HG02938 (cell line): ENCODE data around the gene PIGH.
"Not testable (repeated sequence)": the region's sequence is repeated elsewhere in the genome, so short reads cannot be mapped to it uniquely, and the experiment has no call there.

Experiments
- ATAC-seq: cut with Tn5 transposase; IDR thresholded peaks from one replicate; pipeline ENCODE4 v1.9.1; 2021; ENCODE audit warnings: mild to moderate bottlenecking, moderate library complexity; ENCODE audit not compliant: unreplicated experiment

Gene PIGH

DNA sequence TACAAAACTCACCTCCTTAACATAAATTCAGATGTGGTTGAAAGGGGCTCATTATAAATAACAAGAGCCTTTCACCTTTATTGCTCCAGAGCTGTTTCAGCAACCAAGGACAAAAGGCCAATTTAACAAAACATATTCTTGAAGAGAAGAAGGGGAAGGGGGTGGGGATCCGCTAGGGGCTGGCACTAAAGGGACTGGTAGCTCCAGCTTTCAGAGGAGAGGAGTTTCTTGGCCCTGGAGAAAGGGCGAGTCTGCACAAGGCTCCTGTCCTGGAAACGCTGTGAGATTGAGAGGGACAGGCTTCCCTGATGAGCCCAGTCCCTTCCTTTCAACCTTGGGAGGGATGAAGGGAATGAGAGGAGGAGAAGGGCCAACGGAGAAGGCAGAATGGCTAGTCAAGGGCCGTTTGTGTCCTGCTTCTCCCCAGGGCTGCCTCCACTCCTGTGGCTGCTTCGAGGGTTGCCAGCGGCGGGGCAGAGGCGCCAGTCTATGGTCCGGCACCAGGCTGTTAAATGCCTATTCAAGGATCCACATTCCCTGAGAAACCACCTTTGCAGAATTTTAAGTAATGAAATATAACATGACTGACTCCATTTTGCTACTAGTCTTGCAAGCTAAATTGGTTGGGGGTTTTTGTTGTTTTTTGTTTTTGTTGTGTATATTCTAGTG lies 9.7 kb upstream of the PIGH start:
- ATAC-seq = no peak

DNA sequence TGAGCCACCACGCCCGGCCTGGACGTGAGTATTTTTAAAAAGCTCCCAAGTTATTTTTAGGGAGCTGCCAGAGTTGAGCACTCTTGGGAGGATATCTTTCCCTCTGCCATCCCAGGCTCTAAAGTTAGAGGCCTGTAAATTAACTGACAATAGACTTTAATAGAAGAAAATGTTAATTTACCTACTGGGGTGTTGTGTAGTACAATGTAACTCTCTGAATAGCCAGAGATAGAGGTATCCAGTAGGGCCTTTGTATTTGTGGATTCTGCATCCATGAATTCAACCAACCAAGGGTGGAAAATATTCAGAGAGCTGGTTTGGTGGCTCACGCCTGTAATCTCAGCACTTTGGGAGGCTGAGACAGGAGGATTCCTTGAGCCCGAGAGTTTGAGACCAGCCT lies 7.6 kb upstream of the PIGH start:
- no peak for ATAC-seq

DNA sequence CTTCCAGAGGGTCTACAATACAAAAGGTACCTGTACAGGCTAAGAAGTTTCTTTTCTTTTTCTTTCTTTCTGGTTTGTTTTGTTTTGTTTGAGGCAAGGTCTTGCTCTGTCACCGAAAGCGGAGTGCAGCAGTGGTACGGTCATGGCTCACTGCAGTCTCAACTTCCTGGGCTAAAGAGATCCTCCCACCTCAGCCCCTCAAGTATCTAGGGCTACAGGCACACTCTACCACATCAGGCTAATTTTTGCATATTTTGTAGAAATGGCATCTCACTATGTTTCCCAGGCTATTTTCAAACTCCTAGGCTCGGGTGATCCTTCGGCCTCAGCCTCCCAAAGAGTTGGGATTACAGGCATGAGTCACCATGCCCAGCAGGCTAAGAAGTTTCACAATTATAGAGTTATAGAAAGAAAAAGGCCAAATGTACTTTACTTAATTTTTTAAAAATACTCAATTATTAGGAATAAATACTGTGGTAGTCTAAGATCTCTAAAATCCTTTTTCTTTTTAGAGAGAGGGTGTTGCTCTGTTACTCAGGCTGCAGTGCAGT lies 3.0 kb upstream of the PIGH start:
- peak; percentile 77 for ATAC-seq

DNA sequence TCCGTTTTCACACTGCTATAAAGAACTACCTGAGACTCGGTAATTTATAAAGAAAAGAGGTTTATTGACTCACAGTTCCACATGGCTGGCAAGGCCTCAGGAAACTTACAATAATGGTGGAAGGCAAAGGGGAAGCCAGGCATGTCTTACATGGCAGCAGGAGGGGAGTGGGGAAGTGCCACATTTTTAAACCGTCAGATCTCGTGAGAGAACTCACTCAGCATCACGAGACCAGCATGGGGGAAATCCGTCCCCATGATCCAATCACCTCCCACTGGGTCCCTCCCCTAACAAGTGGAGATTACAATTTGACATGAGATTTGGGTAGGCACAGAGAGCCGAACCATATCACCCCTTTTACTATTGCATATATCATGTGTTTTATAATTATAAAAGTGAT lies 2.0 kb upstream of the PIGH start:
- no peak for ATAC-seq

DNA sequence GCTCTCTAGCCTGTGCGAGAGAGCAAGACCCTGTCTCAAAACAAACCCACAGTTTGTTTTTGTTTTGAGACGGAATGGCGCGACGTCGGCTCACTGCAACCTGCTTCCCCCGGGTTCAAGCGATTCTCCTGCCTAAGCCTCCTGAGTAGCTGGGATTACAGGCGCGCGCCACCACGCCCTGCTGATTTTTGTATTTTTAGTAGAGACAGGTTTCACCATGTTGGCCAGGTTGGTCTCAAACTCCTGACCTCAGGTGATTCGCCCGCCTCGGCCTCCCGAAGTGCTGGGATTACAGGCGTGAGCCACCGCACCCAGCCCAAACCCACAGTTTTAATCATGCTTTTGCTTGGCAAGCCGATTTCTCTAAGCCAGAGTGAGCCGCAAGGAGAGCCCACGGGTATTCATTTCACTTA lies 500 bp upstream of the PIGH start:
- not testable (repeated sequence) for ATAC-seq

DNA sequence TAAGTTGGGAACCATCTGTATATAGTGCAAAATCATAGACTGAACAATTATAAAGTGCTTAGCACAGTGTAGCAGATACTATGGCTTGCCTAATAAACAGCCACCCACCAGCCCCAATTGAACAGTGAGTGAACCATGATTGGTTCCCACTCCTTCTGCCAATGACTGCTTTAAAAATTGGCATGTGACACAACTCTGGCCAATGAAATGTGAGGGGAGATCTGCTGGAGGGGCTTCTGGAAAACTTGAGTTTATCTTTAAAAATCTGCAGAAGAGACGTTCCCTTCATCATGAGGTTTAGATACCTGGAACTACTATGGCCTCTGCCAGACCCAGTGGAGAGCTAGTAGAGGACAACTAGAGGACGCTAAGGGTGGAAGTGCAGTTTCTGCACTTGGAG lies 4.7 kb downstream of the PIGH start:
- ATAC-seq = no peak

- not testable (repeated sequence) for ATAC-seq
These were observed 6.4 kb downstream of the PIGH start for GRCh38 chr14:67593650-67594049.

DNA sequence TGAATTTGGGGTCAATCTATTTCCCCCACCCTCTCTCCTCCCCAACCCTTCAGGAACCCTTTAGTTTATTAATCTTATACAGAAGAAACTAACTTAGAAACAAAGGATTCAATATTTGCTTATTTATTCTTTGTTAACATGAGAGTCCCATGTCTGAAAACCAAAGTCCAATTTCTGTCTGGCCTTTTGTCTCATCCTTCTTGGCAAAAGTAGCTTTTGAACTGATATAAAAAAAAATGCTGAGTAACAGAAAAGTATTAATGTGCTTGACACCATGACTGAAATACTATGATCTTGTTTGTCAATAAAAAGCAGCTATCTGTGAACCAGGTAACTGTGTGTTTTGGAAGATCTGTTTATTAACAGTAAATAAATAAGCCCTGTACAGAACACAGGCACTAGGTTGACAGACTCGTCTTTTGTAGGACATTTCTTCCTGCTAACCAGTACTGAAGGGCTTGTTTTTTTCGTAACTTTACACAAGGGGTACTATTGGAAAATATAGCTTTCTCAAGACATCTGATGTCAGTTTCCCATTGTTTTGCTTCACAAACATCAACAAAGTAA lies 10.8 kb downstream of the PIGH start:
- no peak for ATAC-seq

DNA sequence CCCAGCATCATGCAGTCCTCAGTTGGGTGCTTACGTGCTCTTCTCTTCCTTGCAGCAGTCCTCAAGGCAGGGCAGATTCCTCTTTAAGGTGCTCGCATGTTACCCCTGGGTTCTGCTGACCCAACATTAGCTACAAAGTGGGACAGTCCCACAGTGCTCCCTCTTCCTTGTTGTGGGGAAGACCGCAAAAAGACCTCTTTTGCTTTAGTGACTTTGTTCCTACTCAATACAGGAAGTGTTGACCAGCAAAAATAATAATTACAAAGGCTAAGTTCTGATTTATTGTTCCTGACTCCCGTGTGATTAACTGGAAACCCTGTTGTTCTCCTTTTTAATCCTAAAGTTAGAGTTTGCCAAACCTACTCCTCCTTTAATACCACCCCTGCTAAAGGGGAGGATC lies 13.7 kb downstream of the PIGH start:
- no peak for ATAC-seq

GRCh38 chr14:67584978-67585377 lies 15.1 kb downstream of the PIGH start:
- ATAC-seq = no peak

DNA sequence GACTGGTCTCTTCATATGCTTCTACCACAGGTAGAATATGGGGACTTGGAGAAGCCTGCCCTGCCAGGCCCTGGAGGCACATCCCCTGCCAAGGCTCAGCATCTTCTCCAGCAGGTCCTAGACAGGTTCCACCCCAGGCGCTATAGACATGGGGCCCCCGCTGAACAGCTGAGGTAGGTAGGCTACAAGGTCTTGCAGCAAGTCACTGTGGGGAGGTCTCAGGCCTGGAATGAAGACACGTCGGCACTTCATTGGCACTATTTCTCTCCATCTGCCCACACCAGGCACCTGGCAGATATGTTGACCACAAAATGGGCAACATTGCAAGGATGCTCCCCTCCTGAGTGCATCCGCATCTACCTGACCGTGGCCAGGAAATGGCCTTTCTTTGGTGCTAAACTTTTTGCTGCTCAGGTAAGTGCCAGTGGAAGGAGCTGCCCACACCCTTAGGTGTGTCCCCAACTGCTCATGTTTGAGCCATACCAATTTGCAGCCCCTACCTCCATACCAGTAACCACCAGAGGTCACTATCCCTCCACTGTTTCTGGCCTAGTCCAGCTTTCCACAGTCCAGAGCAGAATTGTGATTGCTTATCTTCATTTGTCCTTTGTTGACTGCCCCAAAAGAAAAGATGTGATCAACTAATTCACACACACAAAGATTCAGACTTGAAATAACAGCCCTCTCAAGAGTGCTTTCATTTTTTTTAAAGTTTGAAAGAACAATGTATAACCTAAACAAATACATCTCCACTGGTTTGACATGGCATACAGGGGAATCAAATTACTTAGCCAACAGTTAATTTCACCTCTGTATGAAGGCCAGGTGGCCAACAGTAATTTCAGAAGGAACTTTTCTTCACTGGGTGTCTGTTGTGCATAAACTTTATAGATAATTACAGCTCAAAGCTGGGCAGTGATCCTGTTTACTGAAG lies 16.1 kb downstream of the PIGH start:
- ATAC-seq = peak; percentile 54

GRCh38 chr14:67582061-67582460 lies 18.0 kb downstream of the PIGH start:
- no peak for ATAC-seq

GRCh38 chr14:67581643-67582042 lies 18.4 kb downstream of the PIGH start:
- ATAC-seq = no peak

DNA sequence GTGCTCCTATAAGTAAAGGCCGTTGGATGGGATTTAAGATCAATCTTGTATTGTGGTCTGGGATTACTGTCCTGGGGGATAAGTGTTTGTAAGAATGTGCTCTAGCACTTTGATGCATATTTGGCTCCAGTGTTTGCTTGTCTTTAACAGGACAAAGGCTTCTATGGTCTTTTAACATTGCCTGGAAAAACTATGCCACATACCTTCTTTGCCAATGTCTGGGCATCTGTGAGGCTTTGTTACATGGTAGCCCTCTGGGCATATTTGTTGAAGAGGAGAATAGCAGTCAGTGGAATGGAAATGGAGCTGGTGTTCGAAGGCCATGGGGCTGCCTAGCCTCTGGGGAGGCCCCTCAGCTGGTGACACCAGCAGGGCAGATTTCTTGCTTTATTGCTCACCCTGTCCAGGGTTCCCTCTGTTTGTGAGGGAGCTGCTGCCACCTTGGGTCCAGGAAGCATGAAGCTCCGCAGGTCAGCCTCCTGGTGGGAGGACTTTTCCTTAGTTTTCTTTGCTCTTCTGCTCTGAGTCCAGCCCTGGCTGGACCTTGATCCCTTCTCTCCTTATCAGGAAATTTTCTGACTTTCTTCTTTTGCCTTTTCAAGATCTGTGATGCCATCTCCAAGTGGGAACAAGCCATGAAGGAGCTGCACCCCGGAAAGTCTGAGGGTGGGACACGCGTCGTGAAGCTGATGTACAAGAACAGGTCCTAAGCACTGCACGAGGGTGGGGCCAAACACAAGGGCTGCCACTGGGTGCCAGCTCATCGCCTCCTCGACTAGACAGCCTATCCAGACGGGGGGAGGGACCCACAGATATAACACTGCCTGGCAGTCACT lies 19.5 kb downstream of the PIGH start:
- ATAC-seq = no peak

DNA sequence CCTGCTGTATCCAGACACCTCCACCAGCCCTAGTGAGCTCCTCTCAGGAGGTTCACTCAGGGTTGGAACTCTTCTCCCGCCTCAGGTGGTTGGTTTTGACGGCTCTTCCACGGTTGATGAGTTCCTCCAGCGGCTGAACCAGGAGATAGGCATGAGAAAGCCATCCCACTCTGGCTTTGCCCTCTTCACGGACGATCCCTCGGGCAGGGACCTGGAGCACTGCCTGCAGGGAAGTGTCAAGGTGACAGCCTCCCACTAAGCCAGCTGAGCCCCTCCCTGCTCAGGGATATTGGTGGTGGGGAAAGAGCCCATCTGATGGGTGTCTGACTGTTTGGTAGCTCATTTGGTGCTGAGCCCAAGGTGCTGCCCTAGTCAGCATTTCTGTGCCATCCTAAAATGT lies 20.4 kb downstream of the PIGH start:
- ATAC-seq = no peak

- ATAC-seq = no peak
These were observed 21.0 kb downstream of the PIGH start for GRCh38 chr14:67579040-67579439.

GRCh38 chr14:67577909-67578749 lies 21.9 kb downstream of the PIGH start:
- no peak for ATAC-seq

DNA sequence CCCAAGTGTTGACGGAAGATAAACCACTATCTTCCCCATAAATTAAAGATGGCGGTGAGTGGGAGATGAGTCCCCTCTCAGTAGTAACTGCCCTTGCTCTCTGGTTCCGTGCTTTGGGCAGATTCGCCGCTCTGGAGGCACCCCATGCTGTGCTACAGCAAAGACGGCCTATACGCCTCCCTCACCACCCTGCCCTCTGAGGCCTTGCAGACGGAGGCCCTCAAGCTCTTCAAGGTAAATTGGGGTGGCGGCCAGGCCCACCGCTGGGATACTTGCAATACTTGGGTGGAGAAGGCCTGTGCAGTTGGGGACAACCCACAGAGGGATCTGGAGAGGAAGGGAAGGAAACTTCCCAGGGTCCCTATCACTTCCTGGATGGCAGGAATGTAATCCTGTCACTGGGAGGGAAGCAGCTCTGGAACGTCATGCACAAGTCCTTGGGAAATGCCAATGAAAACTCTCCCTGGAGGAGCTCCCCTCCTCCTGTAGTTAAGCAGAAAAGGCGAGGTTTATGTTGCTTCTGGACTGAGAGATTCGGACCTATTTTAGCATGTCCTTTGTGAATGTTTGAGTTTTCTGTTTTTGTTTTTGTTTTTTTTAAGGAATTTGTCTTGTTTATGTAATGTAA lies 22.8 kb downstream of the PIGH start:
- no peak for ATAC-seq

DNA sequence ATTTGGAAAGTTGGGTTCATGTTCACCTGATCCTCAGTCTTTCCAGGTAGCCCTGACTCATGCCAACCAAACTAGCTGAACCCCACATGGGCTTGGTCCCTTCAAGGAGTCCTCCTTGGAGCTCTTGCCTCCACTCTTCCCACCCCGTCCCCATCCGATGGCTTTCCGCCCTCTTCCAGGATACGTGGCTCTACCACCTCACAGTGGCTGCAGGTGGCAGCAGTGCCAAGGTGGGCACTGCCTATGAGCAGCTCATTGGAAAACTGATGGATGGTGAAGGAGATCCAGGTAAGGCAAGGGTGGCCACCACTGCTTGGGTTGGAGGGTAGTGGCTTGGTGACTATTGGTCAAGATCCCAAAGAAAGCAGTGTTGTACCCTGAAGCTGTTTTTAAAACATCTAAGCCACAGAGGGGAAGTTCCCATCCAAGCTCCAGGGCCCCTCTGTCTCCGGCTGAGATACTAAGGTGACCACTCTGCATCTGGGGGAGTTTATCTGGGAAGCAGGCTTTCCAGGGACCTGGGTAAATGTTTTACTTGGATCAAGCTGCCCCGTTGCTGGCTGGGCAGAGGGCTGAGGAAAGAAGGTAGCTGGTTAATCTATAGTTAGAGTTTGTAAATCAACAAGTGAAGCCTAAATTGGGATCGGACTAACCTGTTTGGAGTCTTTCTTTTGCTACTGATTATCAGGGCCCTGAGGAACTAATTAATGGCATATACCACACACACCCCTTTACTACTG lies 23.7 kb downstream of the PIGH start:
- no peak for ATAC-seq
